Measurements from ENCODE around the gene TCF7L2. TPM values are rescaled to one million over a fixed set of nuclear protein-coding genes. Genes with fewer than 3 reads are reported as not detected.

TCF7L2 gene
- total and polyA plus RNA-seq, 2 donors, result 1.4 to 11.1 TPM

DNA sequence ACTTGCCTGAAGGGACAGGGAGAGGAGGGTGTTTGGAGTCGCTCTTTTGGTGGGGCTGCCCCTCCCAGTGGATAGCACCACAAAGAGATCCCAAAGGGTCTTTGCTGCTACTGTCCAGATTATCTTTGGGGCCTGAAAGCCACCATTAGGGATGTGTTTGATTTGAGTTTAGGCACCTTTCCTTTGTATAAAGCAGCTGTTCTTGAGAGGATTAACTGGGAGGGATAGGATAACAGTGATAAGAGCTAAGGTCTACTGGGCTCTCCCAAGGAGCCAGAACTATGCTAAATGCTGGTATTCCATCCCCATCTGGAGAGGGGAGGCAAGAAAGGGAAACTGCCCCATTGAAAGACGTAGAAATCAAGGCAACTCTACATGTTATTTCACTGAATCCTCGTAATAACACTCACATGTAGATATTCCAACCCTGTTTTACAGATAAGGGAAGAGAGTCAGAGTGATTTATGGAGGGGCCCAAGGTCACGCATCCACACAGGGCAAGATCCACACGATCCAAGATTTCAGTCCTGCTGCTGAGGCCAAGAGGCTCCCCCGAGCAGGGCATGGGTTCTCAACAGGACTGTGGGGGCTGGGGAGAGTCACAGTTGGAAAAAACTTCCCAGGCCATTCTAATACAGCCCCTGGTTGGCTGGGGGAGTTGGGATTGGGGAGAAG is 11.1 kb upstream of the TCF7L2 start:
- DNase-seq (ENCODE audit: low read depth in 6 of 9, low spot score in 9 of 9), result no peak
- WGBS, result 96% methylated on average over 6 of the region's 6 CpGs
- H3K27me3 ChIP-seq (ENCODE audit: control insufficient read depth in 2 of 2, insufficient read depth in 1 of 2, low read length in 1 of 2), result no peaks in the 10 kb centered on the region
- no peaks in the 10 kb centered on the region for H3K9me3 ChIP-seq (ENCODE audit: control insufficient read depth in 2 of 2, insufficient read depth in 1 of 2, low read length in 1 of 2)
- H3K36me3 ChIP-seq (ENCODE audit: control insufficient read depth in 2 of 2, insufficient read depth in 2 of 2, low read length in 1 of 2), result no peaks in the 10 kb centered on the region
- H3K4me1 ChIP-seq (ENCODE audit: control insufficient read depth in 2 of 2, insufficient read depth in 2 of 2, low read length in 2 of 2), result no peaks in the 10 kb centered on the region
- H3K4me3 ChIP-seq (ENCODE audit: low read length in 2 of 2), result no peak overlapping the region
- no peak overlapping the region for H3K27ac ChIP-seq (ENCODE audit: low read depth in 1 of 2, low read length in 1 of 2)

DNA sequence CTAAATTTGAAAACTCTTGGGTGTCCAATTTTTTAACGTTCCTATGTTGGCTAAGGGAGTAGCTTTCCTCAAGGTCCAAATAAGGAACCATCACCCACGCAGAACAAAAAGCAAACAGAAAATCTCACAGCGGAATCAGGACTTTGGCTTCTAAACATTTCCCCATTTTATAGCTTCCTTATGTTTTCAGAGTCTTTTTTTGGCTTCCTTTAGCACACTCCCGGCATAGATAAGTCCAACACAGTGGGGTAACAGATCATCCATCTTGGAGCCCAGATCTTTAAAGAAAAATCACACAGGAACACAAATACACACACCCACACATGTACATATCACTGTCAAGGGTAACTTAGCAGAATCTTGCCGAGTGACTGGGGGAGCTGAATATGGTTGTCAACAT is 4.2 kb upstream of the TCF7L2 start:
- Histone ChIP-seq H3K27me3 (ENCODE audit: control insufficient read depth in 2 of 2, insufficient read depth in 1 of 2, low read length in 1 of 2) (peaks cover 0 to 5% of the 10 kb centered on the region in 2 donors), H3K4me1 (ENCODE audit: control insufficient read depth in 2 of 2, insufficient read depth in 2 of 2, low read length in 2 of 2) (peaks cover 3 to 5% of the 10 kb centered on the region in 2 donors), H3K36me3 (ENCODE audit: control insufficient read depth in 2 of 2, insufficient read depth in 2 of 2, low read length in 1 of 2) (no peaks in the 10 kb centered on the region), H3K4me3 (ENCODE audit: low read length in 2 of 2) (no peak overlapping the region), H3K9me3 (ENCODE audit: control insufficient read depth in 2 of 2, insufficient read depth in 1 of 2, low read length in 1 of 2) (no peaks in the 10 kb centered on the region), H3K27ac (ENCODE audit: low read depth in 1 of 2, low read length in 1 of 2) (no peak overlapping the region)
- 88% methylated on average over 5 of the region's 5 CpGs for WGBS
- DNase-seq (ENCODE audit: low read depth in 6 of 9, low spot score in 9 of 9), result no peak

DNA sequence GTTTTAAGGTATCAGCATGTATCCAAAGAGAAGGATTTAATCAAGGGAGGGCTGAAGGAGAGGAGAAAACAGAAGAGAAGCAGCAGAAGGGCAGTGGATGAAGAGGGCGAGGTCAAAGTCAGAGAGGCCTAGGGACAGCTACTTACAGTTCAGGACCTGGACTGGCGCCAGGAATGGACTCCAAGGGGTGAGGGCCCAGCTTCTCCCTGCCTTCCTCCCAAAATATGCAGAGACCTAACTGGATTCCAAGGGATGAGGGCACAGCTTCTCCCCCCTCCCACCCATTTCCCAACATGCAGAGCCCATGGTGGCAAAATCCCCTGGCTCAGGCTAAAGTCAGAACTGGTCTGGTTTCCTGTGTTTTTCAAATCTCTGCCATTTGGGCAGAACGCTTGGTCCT is 3.4 kb upstream of the TCF7L2 start:
- Histone ChIP-seq H3K4me3 (ENCODE audit: low read length in 2 of 2) (no peak overlapping the region), H3K4me1 (ENCODE audit: control insufficient read depth in 2 of 2, insufficient read depth in 2 of 2, low read length in 2 of 2) (peaks cover 3 to 5% of the 10 kb centered on the region in 2 donors), H3K27ac (ENCODE audit: low read depth in 1 of 2, low read length in 1 of 2) (no peak overlapping the region), H3K9me3 (ENCODE audit: control insufficient read depth in 2 of 2, insufficient read depth in 1 of 2, low read length in 1 of 2) (no peaks in the 10 kb centered on the region), H3K27me3 (ENCODE audit: control insufficient read depth in 2 of 2, insufficient read depth in 1 of 2, low read length in 1 of 2) (peaks cover 0 to 5% of the 10 kb centered on the region in 2 donors), H3K36me3 (ENCODE audit: control insufficient read depth in 2 of 2, insufficient read depth in 2 of 2, low read length in 1 of 2) (no peaks in the 10 kb centered on the region)
- 96% methylated on average over 3 of the region's 3 CpGs for WGBS
- no peak for DNase-seq (ENCODE audit: low read depth in 6 of 9, low spot score in 9 of 9)

DNA sequence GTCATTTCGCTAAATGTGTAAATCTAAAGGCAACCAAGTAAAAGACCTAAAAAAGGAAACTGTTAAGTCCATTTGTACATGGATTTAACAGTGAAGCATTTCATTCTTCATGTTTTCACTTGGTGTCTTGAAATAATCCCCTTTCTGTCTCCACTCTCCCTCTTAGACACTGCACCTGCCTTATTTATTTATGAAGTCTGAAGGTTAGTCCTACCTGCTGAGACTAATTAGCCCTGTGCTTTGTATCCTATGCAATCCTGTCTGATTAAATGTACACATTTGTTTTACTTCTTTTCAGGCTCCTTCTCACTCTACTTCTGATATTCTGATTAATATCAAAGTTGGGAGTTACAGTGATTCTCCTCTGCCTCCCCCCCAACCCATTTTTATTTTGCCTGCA is 1.9 kb upstream of the TCF7L2 start:
- H3K27me3 ChIP-seq (ENCODE audit: control insufficient read depth in 2 of 2, insufficient read depth in 1 of 2, low read length in 1 of 2), result peaks cover 2 to 21% of the 10 kb centered on the region in 2 donors
- 95% methylated on average over 1 of the region's 1 CpG for WGBS
- peaks cover 3 to 13% of the 10 kb centered on the region in 2 donors for H3K4me1 ChIP-seq (ENCODE audit: control insufficient read depth in 2 of 2, insufficient read depth in 2 of 2, low read length in 2 of 2)
- H3K27ac ChIP-seq (ENCODE audit: low read depth in 1 of 2, low read length in 1 of 2), result no peak overlapping the region
- no peaks in the 10 kb centered on the region for H3K36me3 ChIP-seq (ENCODE audit: control insufficient read depth in 2 of 2, insufficient read depth in 2 of 2, low read length in 1 of 2)
- no peaks in the 10 kb centered on the region for H3K9me3 ChIP-seq (ENCODE audit: control insufficient read depth in 2 of 2, insufficient read depth in 1 of 2, low read length in 1 of 2)
- no peak overlapping the region for H3K4me3 ChIP-seq (ENCODE audit: low read length in 2 of 2)
- DNase-seq (ENCODE audit: low read depth in 6 of 9, low spot score in 9 of 9), result no peak

DNA sequence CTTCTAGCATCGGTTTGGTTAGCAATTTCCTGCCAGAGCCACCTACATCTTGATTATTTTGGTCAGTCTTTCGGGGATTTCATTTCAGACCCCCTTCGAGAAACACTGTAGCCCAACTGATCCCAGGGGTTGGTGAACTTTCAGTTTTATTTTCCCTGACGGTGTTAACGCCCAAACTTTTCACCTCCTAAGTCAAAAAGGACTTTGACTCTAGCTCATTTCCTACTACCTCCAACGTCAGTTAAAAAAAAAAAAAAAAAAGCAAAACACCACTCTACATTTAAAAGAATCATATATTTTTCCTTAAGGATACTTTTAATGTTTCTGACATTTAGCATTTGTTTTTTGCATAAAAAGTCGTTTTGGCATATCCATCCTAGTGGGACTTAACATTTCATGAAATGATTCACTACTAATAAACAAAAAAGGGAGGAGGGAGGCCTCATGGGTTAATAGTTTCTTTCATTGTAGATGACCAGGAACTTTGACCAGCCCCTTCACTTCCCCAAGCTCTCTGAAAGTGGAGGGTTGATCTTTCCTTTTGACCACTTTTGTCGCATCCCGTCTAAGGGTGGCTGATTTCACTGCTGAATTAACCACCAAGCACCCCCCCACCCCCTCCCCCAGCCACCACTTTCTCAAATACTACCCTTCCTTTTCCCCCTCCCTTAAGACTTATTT is 764 bp upstream of the TCF7L2 start:
- Histone ChIP-seq H3K36me3 (ENCODE audit: control insufficient read depth in 2 of 2, insufficient read depth in 2 of 2, low read length in 1 of 2) (no peaks in the 10 kb centered on the region), H3K4me3 (ENCODE audit: low read length in 2 of 2) (peak overlapping the region; percentile 79 to 88), H3K27ac (ENCODE audit: low read depth in 1 of 2, low read length in 1 of 2) (peak overlapping the region; percentile 14 to 46), H3K9me3 (ENCODE audit: control insufficient read depth in 2 of 2, insufficient read depth in 1 of 2, low read length in 1 of 2) (no peaks in the 10 kb centered on the region), H3K27me3 (ENCODE audit: control insufficient read depth in 2 of 2, insufficient read depth in 1 of 2, low read length in 1 of 2) (peaks cover 7 to 31% of the 10 kb centered on the region in 2 donors), H3K4me1 (ENCODE audit: control insufficient read depth in 2 of 2, insufficient read depth in 2 of 2, low read length in 2 of 2) (peaks cover 3 to 13% of the 10 kb centered on the region in 2 donors)
- DNase-seq (ENCODE audit: low read depth in 6 of 9, low spot score in 9 of 9), result peak in 2 of 9 donors; percentile 13 to 24
- WGBS, result 5% methylated on average over 9 of the region's 9 CpGs

DNA sequence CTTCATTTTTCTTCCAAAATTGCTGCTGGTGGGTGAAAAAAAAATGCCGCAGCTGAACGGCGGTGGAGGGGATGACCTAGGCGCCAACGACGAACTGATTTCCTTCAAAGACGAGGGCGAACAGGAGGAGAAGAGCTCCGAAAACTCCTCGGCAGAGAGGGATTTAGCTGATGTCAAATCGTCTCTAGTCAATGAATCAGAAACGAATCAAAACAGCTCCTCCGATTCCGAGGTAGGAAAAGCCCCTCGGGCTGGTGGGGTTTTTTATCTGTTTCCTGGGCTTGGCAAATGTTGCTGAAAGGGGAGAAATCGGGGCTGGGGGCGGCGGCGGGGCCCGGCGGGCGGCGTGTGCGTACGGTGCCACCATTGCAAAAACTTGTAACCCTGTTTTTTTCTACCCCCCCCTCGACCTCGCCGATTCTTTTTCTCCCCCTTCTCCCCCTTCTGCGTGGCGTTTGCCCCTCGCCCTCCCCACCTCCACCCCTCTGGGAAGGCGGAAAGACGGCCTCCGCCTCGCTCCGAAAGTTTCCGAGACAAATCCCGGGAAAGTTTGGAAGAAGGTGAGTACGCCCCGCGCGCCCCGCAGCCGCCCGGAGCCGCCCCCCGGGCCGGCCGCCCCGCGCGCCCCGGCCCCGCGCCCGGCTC is 789 bp downstream of the TCF7L2 start:
- H3K9me3 ChIP-seq (ENCODE audit: control insufficient read depth in 2 of 2, insufficient read depth in 1 of 2, low read length in 1 of 2), result no peaks in the 10 kb centered on the region
- peak overlapping the region; percentile 82 to 85 for H3K27ac ChIP-seq (ENCODE audit: low read depth in 1 of 2, low read length in 1 of 2)
- DNase-seq (ENCODE audit: low read depth in 6 of 9, low spot score in 9 of 9), result peak in 6 of 9 donors; percentile 18 to 73 (median 33)
- peaks cover 3 to 18% of the 10 kb centered on the region in 2 donors for H3K4me1 ChIP-seq (ENCODE audit: control insufficient read depth in 2 of 2, insufficient read depth in 2 of 2, low read length in 2 of 2)
- H3K4me3 ChIP-seq (ENCODE audit: low read length in 2 of 2), result peak overlapping the region; percentile 79 to 88
- peaks cover 16 to 31% of the 10 kb centered on the region in 2 donors for H3K27me3 ChIP-seq (ENCODE audit: control insufficient read depth in 2 of 2, insufficient read depth in 1 of 2, low read length in 1 of 2)
- under 1% methylated on average over 56 of the region's 56 CpGs for WGBS
- H3K36me3 ChIP-seq (ENCODE audit: control insufficient read depth in 2 of 2, insufficient read depth in 2 of 2, low read length in 1 of 2), result no peaks in the 10 kb centered on the region

DNA sequence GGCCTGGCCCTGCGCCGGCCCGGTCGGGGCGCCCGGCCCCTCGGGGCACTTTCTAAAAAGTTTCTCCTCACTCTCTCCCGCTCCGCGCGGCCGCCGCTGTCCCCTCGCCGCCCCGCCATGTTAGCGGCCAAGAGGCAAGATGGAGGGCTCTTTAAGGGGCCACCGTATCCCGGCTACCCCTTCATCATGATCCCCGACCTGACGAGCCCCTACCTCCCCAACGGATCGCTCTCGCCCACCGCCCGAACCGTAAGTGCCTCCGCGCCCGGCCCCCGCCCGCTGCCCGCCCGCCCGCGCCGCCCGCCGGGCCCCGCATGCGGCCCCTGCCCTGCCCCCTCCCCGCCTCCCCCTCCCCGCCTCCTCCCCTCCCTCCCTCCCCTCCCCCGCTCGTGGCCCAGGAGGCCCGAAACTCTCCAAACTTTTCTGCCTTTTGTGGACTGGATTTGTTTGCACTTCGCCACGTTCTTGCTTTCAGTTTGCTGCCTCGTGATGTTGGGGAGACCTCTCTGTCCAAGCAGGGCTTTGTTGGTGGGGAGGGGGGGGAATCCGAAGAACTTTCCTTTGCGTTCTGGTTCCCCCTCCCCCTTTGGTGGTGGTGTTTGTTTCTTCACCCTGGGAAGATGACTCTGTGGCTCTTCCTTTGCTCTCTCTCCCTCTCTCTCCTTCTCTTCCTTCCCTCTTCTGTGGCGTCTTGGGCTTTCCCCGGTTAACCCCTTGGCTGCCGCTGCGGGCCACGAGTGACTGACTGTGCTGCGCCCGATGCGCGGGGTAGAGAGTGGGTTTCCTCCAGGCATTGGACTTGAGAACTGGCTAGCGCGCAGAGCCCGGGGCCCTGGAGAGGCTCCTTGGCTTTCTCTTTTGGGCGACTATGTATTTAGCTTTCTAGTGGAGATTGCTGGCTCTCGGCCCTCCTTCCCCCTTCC is 1.6 kb downstream of the TCF7L2 start:
- DNase-seq (ENCODE audit: low read depth in 6 of 9, low spot score in 9 of 9), result peak; percentile 42 to 77 (median 55)
- Histone ChIP-seq H3K27me3 (ENCODE audit: control insufficient read depth in 2 of 2, insufficient read depth in 1 of 2, low read length in 1 of 2) (peaks cover 16 to 31% of the 10 kb centered on the region in 2 donors), H3K4me3 (ENCODE audit: low read length in 2 of 2) (peak overlapping the region; percentile 79 to 88), H3K27ac (ENCODE audit: low read depth in 1 of 2, low read length in 1 of 2) (peak overlapping the region; percentile 77 to 79), H3K36me3 (ENCODE audit: control insufficient read depth in 2 of 2, insufficient read depth in 2 of 2, low read length in 1 of 2) (no peaks in the 10 kb centered on the region), H3K4me1 (ENCODE audit: control insufficient read depth in 2 of 2, insufficient read depth in 2 of 2, low read length in 2 of 2) (peaks cover 3 to 24% of the 10 kb centered on the region in 2 donors), H3K9me3 (ENCODE audit: control insufficient read depth in 2 of 2, insufficient read depth in 1 of 2, low read length in 1 of 2) (no peaks in the 10 kb centered on the region)
- 1% methylated on average over 64 of the region's 65 CpGs for WGBS

DNA sequence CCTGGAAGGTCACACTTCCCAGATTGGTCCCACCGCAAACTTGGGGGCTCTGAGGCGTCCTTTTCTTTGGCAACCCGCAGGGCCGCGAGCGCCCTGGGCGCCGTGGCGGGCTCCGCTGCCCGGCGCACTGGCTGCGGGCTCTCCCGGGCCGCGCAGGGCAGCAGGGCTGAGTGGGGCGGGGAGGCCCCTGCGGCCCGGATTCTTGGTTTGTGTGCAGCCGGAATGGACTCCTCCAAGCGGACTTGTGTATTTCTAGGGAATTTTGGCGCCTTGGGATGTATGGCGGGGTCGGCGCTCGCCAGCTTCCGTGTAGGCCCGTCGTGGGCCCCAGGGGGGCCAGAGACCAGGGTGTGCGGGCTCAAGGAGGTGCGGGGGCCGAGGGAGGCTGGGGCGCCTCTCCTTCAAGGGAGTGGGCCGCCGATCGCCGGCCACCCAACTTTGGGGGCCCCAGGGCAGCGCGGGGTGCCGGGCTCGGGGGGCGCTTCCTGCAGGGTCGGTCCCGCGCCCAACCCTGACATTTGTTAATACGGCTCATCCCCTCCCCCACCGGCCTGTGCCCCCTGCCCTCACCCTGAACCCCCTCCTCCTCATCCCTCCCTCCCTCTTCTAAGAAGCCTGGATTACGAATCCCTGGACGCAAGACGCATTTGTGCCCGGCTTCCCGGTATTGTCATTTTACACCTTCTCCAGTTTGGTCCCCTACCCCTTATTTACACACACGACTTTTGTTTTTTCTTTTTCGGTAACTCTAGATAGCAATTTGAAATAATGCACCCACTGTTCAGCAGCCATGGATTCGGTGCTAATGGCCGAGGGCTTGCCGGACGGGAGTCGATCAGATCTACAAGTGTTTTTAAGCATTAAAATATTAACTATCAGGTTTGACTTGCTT is 2.5 kb downstream of the TCF7L2 start:
- peak in 2 of 9 donors; percentile 10 to 15 for DNase-seq (ENCODE audit: low read depth in 6 of 9, low spot score in 9 of 9)

More for the DNA sequence above, 2.5 kb downstream of the TCF7L2 start:
- peak overlapping the region; percentile 54 to 79 for H3K27ac ChIP-seq (ENCODE audit: low read depth in 1 of 2, low read length in 1 of 2)
- WGBS, result 7% methylated on average over 59 of the region's 59 CpGs
- H3K27me3 ChIP-seq (ENCODE audit: control insufficient read depth in 2 of 2, insufficient read depth in 1 of 2, low read length in 1 of 2), result peaks cover 16 to 31% of the 10 kb centered on the region in 2 donors
- H3K4me3 ChIP-seq (ENCODE audit: low read length in 2 of 2), result peak overlapping the region; percentile 79 to 88
- H3K4me1 ChIP-seq (ENCODE audit: control insufficient read depth in 2 of 2, insufficient read depth in 2 of 2, low read length in 2 of 2), result peaks cover 3 to 27% of the 10 kb centered on the region in 2 donors
- no peaks in the 10 kb centered on the region for H3K36me3 ChIP-seq (ENCODE audit: control insufficient read depth in 2 of 2, insufficient read depth in 2 of 2, low read length in 1 of 2)
- H3K9me3 ChIP-seq (ENCODE audit: control insufficient read depth in 2 of 2, insufficient read depth in 1 of 2, low read length in 1 of 2), result no peaks in the 10 kb centered on the region
